GM23338 (cell line): ENCODE measurements around the gene TRAF1. TPM values are rescaled to one million over a fixed set of nuclear protein-coding genes. Genes with fewer than 3 reads are reported as not detected.
A peak's percentile ranks its signal among the peaks of the same experiment; 100 is the strongest.

Source experiments
- ATAC-seq: fragments of 200-7000 bp; cut with Tn5 transposase; 3 replicates; pipeline ENCODE4 v1.9.1; 2020
- DNase-seq: peaks from one replicate; pipeline ENCODE4 v3.0.0-alpha.2; 2015; ENCODE audit warnings: low spot score
- H2AFZ ChIP-seq: fragments of 200-600 bp; sonication (generic); 2 replicates; pipeline ENCODE4 v1.8.0; 2016; ENCODE audit warnings: antibody characterized with exemption, mild to moderate bottlenecking, moderate library complexity
- H3F3A ChIP-seq: fragments of 200-600 bp; sonication (generic); replicated peaks from 2 replicates; pipeline ENCODE4 v1.8.0; 2017; ENCODE audit warnings: antibody characterized with exemption, mixed run types, low read depth
- H3K27ac ChIP-seq: fragments of 200-600 bp; sonication (generic); 2 replicates; pipeline ENCODE4 v1.6.1; 2016; ENCODE audit warnings: low read depth
- H3K27me3 ChIP-seq: fragments of 200-600 bp; sonication (generic); 2 replicates; pipeline ENCODE4 v1.8.0; 2016; ENCODE audit warnings: mild to moderate bottlenecking, mixed run types, moderate library complexity; ENCODE audit not compliant: insufficient read depth
- H3K36me3 ChIP-seq: fragments of 200-600 bp; sonication (generic); 2 replicates; pipeline ENCODE4 v1.8.0; 2016; ENCODE audit warnings: mild to moderate bottlenecking; ENCODE audit not compliant: insufficient read depth
- H3K4me1 ChIP-seq: fragments of 200-600 bp; sonication (generic); 2 replicates; pipeline ENCODE4 v1.8.0; 2016; ENCODE audit warnings: mild to moderate bottlenecking, moderate library complexity; ENCODE audit not compliant: insufficient read depth
- H3K4me2 ChIP-seq: fragments of 200-600 bp; sonication (generic); 2 replicates; pipeline ENCODE4 v1.7.1; 2017; ENCODE audit warnings: mixed run types
- H3K4me3 ChIP-seq: fragments of 200-600 bp; sonication (generic); 2 replicates; pipeline ENCODE4 v1.6.1; 2016; ENCODE audit warnings: mixed run types
- H3K79me2 ChIP-seq: fragments of 200-600 bp; sonication (generic); replicated peaks from 2 replicates; pipeline ENCODE4 v1.8.0; 2017; ENCODE audit warnings: mild to moderate bottlenecking; ENCODE audit not compliant: insufficient read depth
- H3K9me2 ChIP-seq: fragments of 200-600 bp; sonication (generic); 2 replicates; pipeline ENCODE4 v1.8.0; 2017; ENCODE audit not compliant: insufficient read depth
- H4K20me1 ChIP-seq: fragments of 200-600 bp; sonication (generic); replicated peaks from 2 replicates; pipeline ENCODE4 v1.8.0; 2017; ENCODE audit warnings: mild to moderate bottlenecking; ENCODE audit not compliant: insufficient read depth
- H3K27ac Mint-ChIP-seq: 2 replicates; pipeline ENCODE4 v1.8.0; 2020; ENCODE audit warnings: inconsistent platforms, mild to moderate bottlenecking, moderate library complexity, mixed read lengths
- H3K27me3 Mint-ChIP-seq: 3 replicates; pipeline ENCODE4 v1.8.0; 2022; ENCODE audit warnings: low read depth, mild to moderate bottlenecking, moderate library complexity, mixed read lengths, inconsistent platforms; ENCODE audit not compliant: insufficient read depth, poor library complexity
- H3K36me3 Mint-ChIP-seq: 3 replicates; pipeline ENCODE4 v1.8.0; 2021; ENCODE audit warnings: low read depth, mild to moderate bottlenecking, inconsistent platforms, moderate library complexity, mixed read lengths
- H3K4me1 Mint-ChIP-seq: 3 replicates; pipeline ENCODE4 v1.8.0; 2020; ENCODE audit warnings: mild to moderate bottlenecking, inconsistent platforms, mixed read lengths
- H3K4me3 Mint-ChIP-seq: 3 replicates; pipeline ENCODE4 v1.8.0; 2021; ENCODE audit warnings: moderate library complexity, mild to moderate bottlenecking, inconsistent platforms, mixed read lengths
- H3K9me3 Mint-ChIP-seq: 3 replicates; pipeline ENCODE4 v1.8.0; 2020; ENCODE audit warnings: moderate library complexity, mild to moderate bottlenecking, inconsistent platforms, mixed read lengths
- POLR2AphosphoS5 ChIP-seq: IDR thresholded peaks from 2 replicates; pipeline ENCODE4 v1.6.1; 2016; ENCODE audit warnings: antibody characterized with exemption, low read depth
- ZNF114 ChIP-seq: fragments of 250-450 bp; sonication (Bioruptor Pico); IDR thresholded peaks from 2 replicates; pipeline ENCODE4 v1.5.0; 2020; ENCODE audit warnings: mild to moderate bottlenecking, moderate library complexity
- ZNF331 ChIP-seq: fragments of 250-450 bp; sonication (Bioruptor Pico); IDR thresholded peaks from 2 replicates; pipeline ENCODE4 v1.5.0; 2020; ENCODE audit warnings: low read depth, mild to moderate bottlenecking, moderate library complexity
- polyA plus RNA-seq: library from polyadenylated mRNA; unstranded; fragments of >200 nt; fragmentation: Nextera tagmentation; extraction: Ambion mirVana; gene quantifications from 2 replicates; pipeline ENCODE4 v1.2.1, GENCODE V29; 2016
- total RNA-seq: library from RNA; depleted of rRNA; stranded (reverse); fragments of >200 nt; shearing (Covaris generic); gene quantifications from 2 replicates; pipeline ENCODE4 v1.2.3, GENCODE V29; 2014
- TF ChIP-seq, protein P1 (sequence below): fragments of 250-450 bp; sonication (Bioruptor Pico); IDR thresholded peaks from 2 replicates; pipeline ENCODE4 v1.5.0; 2020; ENCODE audit warnings: mild to moderate bottlenecking, moderate library complexity
- TF ChIP-seq, protein P2 (sequence below), 2 experiments: fragments of 200-600 bp in 1 of 2; sonication (generic) in 1 of 2; conservative IDR thresholded peaks; 2 replicates each; pipeline versions ENCODE4 v1.5.1 to v1.6.1; 2016 to 2017; ENCODE audit warnings: antibody characterized with exemption in 2 of 2, low read depth in 2 of 2, mild to moderate bottlenecking in 2 of 2, moderate library complexity in 1 of 2

Gene TRAF1
- total and polyA plus RNA-seq, 2 experiments from 2014 or later = 0.39 to 1.4 TPM

DNA sequence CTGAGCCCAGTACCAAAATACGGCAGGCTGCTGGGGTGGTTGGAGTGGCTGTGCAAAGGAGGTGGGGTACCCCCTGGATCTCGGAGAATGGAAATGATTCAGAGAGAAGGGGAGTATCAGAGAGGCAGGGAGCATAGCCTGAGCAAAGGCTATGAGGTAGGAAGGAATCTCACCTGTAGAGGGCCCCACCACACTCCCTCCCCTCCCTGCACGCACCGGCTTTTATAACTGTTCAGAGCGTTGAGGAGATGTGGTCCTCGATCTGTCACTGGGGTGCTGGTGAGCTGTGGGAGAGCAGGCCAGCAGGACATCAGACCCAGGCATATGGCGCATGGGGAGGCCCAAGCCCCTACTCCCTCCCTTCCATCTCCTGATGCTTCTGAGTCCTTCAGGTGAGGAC, 62.8 kb downstream of the TRAF1 start (continued):
- TF ChIP-seq, protein P1, sequence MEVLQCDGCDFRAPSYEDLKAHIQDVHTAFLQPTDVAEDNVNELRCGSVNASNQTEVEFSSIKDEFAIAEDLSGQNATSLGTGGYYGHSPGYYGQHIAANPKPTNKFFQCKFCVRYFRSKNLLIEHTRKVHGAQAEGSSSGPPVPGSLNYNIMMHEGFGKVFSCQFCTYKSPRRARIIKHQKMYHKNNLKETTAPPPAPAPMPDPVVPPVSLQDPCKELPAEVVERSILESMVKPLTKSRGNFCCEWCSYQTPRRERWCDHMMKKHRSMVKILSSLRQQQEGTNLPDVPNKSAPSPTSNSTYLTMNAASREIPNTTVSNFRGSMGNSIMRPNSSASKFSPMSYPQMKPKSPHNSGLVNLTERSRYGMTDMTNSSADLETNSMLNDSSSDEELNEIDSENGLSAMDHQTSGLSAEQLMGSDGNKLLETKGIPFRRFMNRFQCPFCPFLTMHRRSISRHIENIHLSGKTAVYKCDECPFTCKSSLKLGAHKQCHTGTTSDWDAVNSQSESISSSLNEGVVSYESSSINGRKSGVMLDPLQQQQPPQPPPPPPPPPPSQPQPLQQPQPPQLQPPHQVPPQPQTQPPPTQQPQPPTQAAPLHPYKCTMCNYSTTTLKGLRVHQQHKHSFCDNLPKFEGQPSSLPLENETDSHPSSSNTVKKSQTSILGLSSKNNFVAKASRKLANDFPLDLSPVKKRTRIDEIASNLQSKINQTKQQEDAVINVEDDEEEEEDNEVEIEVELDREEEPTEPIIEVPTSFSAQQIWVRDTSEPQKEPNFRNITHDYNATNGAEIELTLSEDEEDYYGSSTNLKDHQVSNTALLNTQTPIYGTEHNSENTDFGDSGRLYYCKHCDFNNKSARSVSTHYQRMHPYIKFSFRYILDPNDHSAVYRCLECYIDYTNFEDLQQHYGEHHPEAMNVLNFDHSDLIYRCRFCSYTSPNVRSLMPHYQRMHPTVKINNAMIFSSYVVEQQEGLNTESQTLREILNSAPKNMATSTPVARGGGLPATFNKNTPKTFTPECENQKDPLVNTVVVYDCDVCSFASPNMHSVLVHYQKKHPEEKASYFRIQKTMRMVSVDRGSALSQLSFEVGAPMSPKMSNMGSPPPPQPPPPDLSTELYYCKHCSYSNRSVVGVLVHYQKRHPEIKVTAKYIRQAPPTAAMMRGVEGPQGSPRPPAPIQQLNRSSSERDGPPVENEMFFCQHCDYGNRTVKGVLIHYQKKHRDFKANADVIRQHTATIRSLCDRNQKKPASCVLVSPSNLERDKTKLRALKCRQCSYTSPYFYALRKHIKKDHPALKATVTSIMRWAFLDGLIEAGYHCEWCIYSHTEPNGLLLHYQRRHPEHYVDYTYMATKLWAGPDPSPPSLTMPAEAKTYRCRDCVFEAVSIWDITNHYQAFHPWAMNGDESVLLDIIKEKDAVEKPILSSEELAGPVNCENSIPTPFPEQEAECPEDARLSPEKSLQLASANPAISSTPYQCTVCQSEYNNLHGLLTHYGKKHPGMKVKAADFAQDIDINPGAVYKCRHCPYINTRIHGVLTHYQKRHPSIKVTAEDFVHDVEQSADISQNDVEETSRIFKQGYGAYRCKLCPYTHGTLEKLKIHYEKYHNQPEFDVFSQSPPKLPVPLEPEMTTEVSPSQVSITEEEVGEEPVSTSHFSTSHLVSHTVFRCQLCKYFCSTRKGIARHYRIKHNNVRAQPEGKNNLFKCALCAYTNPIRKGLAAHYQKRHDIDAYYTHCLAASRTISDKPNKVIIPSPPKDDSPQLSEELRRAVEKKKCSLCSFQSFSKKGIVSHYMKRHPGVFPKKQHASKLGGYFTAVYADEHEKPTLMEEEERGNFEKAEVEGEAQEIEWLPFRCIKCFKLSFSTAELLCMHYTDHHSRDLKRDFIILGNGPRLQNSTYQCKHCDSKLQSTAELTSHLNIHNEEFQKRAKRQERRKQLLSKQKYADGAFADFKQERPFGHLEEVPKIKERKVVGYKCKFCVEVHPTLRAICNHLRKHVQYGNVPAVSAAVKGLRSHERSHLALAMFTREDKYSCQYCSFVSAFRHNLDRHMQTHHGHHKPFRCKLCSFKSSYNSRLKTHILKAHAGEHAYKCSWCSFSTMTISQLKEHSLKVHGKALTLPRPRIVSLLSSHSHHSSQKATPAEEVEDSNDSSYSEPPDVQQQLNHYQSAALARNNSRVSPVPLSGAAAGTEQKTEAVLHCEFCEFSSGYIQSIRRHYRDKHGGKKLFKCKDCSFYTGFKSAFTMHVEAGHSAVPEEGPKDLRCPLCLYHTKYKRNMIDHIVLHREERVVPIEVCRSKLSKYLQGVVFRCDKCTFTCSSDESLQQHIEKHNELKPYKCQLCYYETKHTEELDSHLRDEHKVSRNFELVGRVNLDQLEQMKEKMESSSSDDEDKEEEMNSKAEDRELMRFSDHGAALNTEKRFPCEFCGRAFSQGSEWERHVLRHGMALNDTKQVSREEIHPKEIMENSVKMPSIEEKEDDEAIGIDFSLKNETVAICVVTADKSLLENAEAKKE = no peak
- TF ChIP-seq ZNF114 (CRISPR knock-in tag) = no peak

DNA sequence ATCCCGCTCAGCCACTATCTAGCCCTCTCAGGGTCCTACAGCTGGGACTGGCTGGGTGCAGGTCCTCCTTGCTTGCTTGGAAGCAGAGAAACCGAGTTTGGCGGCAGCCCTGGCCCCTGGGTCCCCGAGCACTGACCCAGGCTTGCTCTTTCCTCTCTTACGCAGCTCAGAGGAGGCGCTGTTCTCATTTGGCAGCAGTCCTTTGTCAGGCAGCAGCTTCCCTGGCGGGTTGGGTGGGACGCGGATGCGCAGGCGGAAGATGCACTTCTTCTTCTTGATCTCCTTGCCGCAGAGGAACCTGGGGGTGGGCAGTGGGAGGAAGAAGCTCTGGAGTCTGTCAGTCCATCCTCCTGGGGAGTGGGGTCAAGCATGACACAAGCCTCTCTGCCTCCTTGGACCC, 64.1 kb downstream of the TRAF1 start:
- no peaks in the 10 kb centered on the region for H3F3A ChIP-seq
- no peaks in the 10 kb centered on the region for H3K79me2 ChIP-seq
- Mint-ChIP-seq H3K27ac (no peak overlapping the region), H3K4me3 (no peak overlapping the region), H3K9me3 (no peaks in the 10 kb centered on the region), H3K36me3 (peaks cover 11% of the 10 kb centered on the region), H3K27me3 (peaks cover 9% of the 10 kb centered on the region), H3K4me1 (peaks cover 4% of the 10 kb centered on the region; the same call in 2 of the 3 replicates)
- H3K4me1 ChIP-seq = no peaks in the 10 kb centered on the region
- no peaks in the 10 kb centered on the region for H3K9me2 ChIP-seq
- H4K20me1 ChIP-seq = no peaks in the 10 kb centered on the region; the same call in 1 of the 2 replicates
- no peak overlapping the region for H3K4me2 ChIP-seq
- no peak overlapping the region for H3K4me3 ChIP-seq
- peak; percentile 52 for DNase-seq
- TF ChIP-seq ZNF331 (no peak), POLR2AphosphoS5 (no peak)
- TF ChIP-seq, protein P2, sequence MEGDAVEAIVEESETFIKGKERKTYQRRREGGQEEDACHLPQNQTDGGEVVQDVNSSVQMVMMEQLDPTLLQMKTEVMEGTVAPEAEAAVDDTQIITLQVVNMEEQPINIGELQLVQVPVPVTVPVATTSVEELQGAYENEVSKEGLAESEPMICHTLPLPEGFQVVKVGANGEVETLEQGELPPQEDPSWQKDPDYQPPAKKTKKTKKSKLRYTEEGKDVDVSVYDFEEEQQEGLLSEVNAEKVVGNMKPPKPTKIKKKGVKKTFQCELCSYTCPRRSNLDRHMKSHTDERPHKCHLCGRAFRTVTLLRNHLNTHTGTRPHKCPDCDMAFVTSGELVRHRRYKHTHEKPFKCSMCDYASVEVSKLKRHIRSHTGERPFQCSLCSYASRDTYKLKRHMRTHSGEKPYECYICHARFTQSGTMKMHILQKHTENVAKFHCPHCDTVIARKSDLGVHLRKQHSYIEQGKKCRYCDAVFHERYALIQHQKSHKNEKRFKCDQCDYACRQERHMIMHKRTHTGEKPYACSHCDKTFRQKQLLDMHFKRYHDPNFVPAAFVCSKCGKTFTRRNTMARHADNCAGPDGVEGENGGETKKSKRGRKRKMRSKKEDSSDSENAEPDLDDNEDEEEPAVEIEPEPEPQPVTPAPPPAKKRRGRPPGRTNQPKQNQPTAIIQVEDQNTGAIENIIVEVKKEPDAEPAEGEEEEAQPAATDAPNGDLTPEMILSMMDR (conservative IDR thresholded peaks at IDR 0.05; ENCODE audit: low read depth in 2 of 2) = peak in 1 of 2 experiments; percentile 62; a peak in 2 of 4 replicates
- H3K36me3 ChIP-seq = no peaks in the 10 kb centered on the region; the same call in 1 of the 2 replicates
- H3K27me3 ChIP-seq = no peaks in the 10 kb centered on the region
- H3K27ac ChIP-seq = no peak overlapping the region
- H2AFZ ChIP-seq = no peak overlapping the region
- peak; percentile 59 for ATAC-seq
